SU-DHL-6 (cell line): ENCODE results near the gene GABRR1.

Experiments used
- H2AFZ ChIP-seq: fragments of 200-600 bp; sonication (generic); 2 replicates; pipeline ENCODE4 v1.6.1; 2014; ENCODE audit warnings: low read depth, mild to moderate bottlenecking, moderate library complexity, mixed read lengths, antibody characterized with exemption, low read length; ENCODE audit not compliant: severe bottlenecking
- H3F3A ChIP-seq: fragments of 200-600 bp; shearing (Covaris generic); 2 replicates; pipeline ENCODE4 v1.6.0; 2016; ENCODE audit warnings: antibody characterized with exemption, mild to moderate bottlenecking; ENCODE audit not compliant: insufficient read depth
- H3K27ac ChIP-seq: fragments of 200-600 bp; sonication (generic); 2 replicates; pipeline ENCODE4 v1.5.1; 2016; ENCODE audit warnings: low read depth, mild to moderate bottlenecking, low read length, moderate library complexity, mixed read lengths
- H3K27me3 ChIP-seq: fragments of 200-600 bp; sonication (generic), shearing (Covaris generic); 2 replicates; pipeline ENCODE4 v1.6.0; 2014; ENCODE audit warnings: mild to moderate bottlenecking, low read length
- H3K36me3 ChIP-seq: fragments of 200-600 bp; sonication (generic); 2 replicates; pipeline ENCODE4 v1.6.1; 2014; ENCODE audit warnings: mild to moderate bottlenecking, low read length, mixed read lengths
- H3K4me2 ChIP-seq: fragments of 300-600, 200-600 bp; shearing (Covaris generic), sonication (generic); 2 replicates; pipeline ENCODE4 v1.6.0; 2014; ENCODE audit warnings: low read length, low read depth, mild to moderate bottlenecking; ENCODE audit not compliant: poor library complexity, severe bottlenecking
- H3K4me3 ChIP-seq: fragments of 200-600 bp; sonication (generic); 2 replicates; pipeline ENCODE4 v1.5.1; 2014; ENCODE audit warnings: antibody characterized with exemption, low read length, mild to moderate bottlenecking, mixed read lengths; ENCODE audit not compliant: insufficient read depth, poor library complexity, severe bottlenecking
- H3K79me2 ChIP-seq: fragments of 200-600 bp; sonication (generic); 2 replicates; pipeline ENCODE4 v1.6.1; 2014; ENCODE audit warnings: mild to moderate bottlenecking, low read length, moderate library complexity; ENCODE audit not compliant: insufficient read depth
- H3K9ac ChIP-seq: fragments of 200-600 bp; sonication (generic); 2 replicates; pipeline ENCODE4 v1.7.0; 2014; ENCODE audit warnings: mild to moderate bottlenecking, low read length
- H3K9me2 ChIP-seq: fragments of 200-600 bp; sonication (generic); replicated peaks from 2 replicates; pipeline ENCODE4 v1.6.1; 2014; ENCODE audit warnings: low read length; ENCODE audit not compliant: insufficient read depth
- H3K9me3 ChIP-seq: fragments of 200-600 bp; sonication (generic); 2 replicates; pipeline ENCODE4 v1.6.1; 2014; ENCODE audit warnings: low read length, mixed read lengths; ENCODE audit not compliant: insufficient read depth
- H4K20me1 ChIP-seq: fragments of 200-600 bp; sonication (generic); 2 replicates; pipeline ENCODE4 v1.6.1; 2014; ENCODE audit warnings: low read depth, mild to moderate bottlenecking, antibody characterized with exemption, low read length, moderate library complexity, mixed read lengths
- CTCF ChIP-seq: fragments of 200-600 bp; sonication (generic); IDR thresholded peaks from one replicate; pipeline ENCODE4 v1.5.1; 2017; ENCODE audit warnings: antibody characterized with exemption, mild to moderate bottlenecking, low read length, moderate library complexity; ENCODE audit not compliant: insufficient read depth, poor library complexity, severe bottlenecking
- EZH2phosphoT487 ChIP-seq: fragments of 200-600 bp; sonication (generic), shearing (Covaris generic); conservative IDR thresholded peaks from 2 replicates; pipeline ENCODE4 v1.6.1; 2018; ENCODE audit warnings: mild to moderate bottlenecking, antibody characterized with exemption, low read length, moderate library complexity, mixed read lengths

Gene GABRR1

GRCh38 chr6:89217299-89217910, at the start of gene GABRR1:
Gene GABRR1, minus strand, starts transcription at chr6:89217358. Its CDS starts 36 bp downstream, at chr6:89217322.
- Histone ChIP-seq H3K9me3 (no peaks in the 10 kb centered on the region), H3K4me2 (no peak within 1 kb of the TSS), H3K9ac (no peak within 1 kb of the TSS), H3K27me3 (no peaks in the 10 kb centered on the region), H3K4me3 (no peak within 1 kb of the TSS), H3F3A (no peaks in the 10 kb centered on the region), H3K79me2 (no peaks in the 10 kb centered on the region), H4K20me1 (no peaks in the 10 kb centered on the region), H3K36me3 (no peaks in the 10 kb centered on the region), H3K9me2 (no peaks in the 10 kb centered on the region), H2AFZ (no peak within 1 kb of the TSS), H3K27ac (no peak within 1 kb of the TSS)
- TF ChIP-seq CTCF (no peak), EZH2phosphoT487 (no peak)

GRCh38 chr6:89264296-89264695, 47.1 kb upstream of the GABRR1 start:
- Histone ChIP-seq H2AFZ (no peak overlapping the region), H3K9me2 (no peaks in the 10 kb centered on the region), H3K9me3 (no peaks in the 10 kb centered on the region), H3K4me2 (no peak overlapping the region), H3K27ac (no peak overlapping the region), H3K79me2 (no peaks in the 10 kb centered on the region), H3F3A (no peaks in the 10 kb centered on the region), H4K20me1 (no peaks in the 10 kb centered on the region), H3K4me3 (no peak overlapping the region), H3K9ac (no peak overlapping the region), H3K27me3 (no peaks in the 10 kb centered on the region), H3K36me3 (no peaks in the 10 kb centered on the region)
- TF ChIP-seq CTCF: no peak
- no peak for TF ChIP-seq EZH2phosphoT487

GRCh38 chr6:89260832-89261231, 43.7 kb upstream of the GABRR1 start:
- H3K4me2 ChIP-seq: no peak overlapping the region

More at GRCh38 chr6:89260832-89261231, 43.7 kb upstream of the GABRR1 start:
- H3K9ac ChIP-seq: no peak overlapping the region
- no peak overlapping the region for H3K4me3 ChIP-seq
- TF ChIP-seq CTCF: no peak
- TF ChIP-seq EZH2phosphoT487: no peak
- H3K9me2 ChIP-seq: no peaks in the 10 kb centered on the region
- no peaks in the 10 kb centered on the region for H3K36me3 ChIP-seq
- H2AFZ ChIP-seq: no peak overlapping the region
- no peaks in the 10 kb centered on the region for H3F3A ChIP-seq
- H3K9me3 ChIP-seq: no peaks in the 10 kb centered on the region
- H3K79me2 ChIP-seq: no peaks in the 10 kb centered on the region
- H3K27me3 ChIP-seq: no peaks in the 10 kb centered on the region
- H3K27ac ChIP-seq: no peak overlapping the region
- no peaks in the 10 kb centered on the region for H4K20me1 ChIP-seq
